GM18907 (cell line): ENCODE data around the gene ADK.
"Not testable (repeated sequence)": the region's sequence is repeated elsewhere in the genome, so short reads cannot be mapped to it uniquely, and the experiment has no call there.

Experiments
- ATAC-seq: cut with Tn5 transposase; IDR thresholded peaks from one replicate; pipeline ENCODE4 v1.9.1; 2021; ENCODE audit warnings: mild to moderate bottlenecking, moderate library complexity; ENCODE audit not compliant: unreplicated experiment

The ADK gene

GRCh38 chr10:74474022-74474713 is 323.1 kb downstream of the ADK start:
- no peak for ATAC-seq

DNA sequence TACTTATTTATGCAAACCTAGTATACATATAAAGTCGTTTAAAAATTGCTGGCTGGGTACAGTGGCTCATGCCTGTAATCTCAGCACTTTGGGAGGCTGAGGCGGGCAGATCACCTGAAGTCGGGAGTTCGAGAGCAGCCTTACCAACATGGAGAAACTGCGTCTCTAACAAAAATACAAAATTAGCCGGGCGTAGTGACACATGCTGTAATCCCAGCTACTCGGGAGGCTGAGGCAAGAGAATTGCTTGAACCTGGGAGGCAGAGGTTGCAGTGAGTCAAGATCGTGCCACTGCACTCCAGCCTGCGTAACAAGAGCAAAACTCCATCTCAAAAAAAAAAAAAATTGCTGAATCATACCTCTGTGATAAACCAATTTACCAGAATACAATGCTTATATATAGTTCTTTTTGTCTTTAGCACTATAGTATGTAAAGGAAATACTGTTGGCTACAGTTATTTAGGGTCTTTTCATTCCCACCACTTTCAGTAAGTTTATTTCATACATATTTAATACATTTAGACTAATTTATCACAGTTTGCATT is 325.2 kb downstream of the ADK start:
- ATAC-seq = not testable (repeated sequence)

DNA sequence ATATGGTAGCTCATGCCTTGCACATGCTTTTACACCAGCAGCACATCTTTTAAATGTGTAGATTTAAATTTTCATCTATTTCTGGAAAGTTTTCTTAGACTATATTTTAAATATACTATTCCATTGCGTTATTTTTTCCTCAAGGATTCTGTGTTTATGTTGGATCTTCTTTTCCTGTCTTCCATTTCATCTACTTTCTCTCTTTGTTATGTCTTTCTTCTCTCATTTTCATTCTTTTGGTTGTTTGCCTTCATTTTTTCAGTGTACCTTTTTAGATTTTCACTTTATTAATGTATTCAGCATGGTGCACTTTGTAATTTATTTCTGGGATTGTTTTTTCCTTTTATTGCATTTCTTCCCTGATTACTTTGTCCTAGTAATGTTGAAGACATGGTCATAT is 329.8 kb downstream of the ADK start:
- no peak for ATAC-seq

GRCh38 chr10:74483356-74483755 is 332.3 kb downstream of the ADK start:
- no peak for ATAC-seq

DNA sequence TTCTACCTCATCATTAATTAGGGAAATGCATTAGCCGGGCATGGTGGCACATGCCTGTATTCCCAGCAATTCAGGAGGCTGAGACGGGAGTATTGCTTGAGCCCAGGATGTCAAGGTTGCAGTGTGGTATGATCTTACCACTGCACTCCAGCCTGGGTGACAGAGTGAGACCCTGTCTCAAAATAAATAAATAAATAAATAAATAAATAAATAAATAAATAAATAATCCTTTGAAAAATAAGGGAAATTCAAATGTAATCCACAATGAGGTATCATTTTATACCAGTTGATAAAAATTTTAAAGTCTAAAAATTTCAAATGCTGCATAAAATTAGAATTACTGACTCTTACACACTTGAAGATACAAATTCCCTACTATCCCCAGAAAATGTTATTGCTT is 334.3 kb downstream of the ADK start:
- ATAC-seq = no peak

DNA sequence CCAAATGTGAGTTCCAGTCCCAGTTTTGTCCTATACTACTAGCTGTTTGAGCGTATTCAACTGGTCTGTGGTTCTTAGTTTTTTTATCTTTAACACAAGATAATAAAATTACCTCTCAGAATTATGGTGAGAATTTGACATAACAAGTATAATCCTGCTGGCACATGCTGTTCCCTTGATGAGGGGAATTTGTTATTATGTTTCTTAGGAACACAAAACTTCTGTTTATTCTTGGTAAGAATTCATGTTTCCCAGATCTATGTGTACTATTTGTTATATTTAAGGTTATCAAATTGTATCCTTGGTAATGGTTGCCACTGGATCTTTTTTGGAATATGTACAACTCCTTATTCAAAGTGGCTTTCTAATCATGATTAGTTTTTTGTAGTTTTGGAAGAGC is 335.6 kb downstream of the ADK start:
- ATAC-seq = no peak

- no peak for ATAC-seq
These were observed 337.9 kb downstream of the ADK start for GRCh38 chr10:74488907-74489306.

GRCh38 chr10:74490551-74490950 is 339.5 kb downstream of the ADK start:
- ATAC-seq = no peak

GRCh38 chr10:74491014-74491413 is 340.0 kb downstream of the ADK start:
- ATAC-seq = no peak

DNA sequence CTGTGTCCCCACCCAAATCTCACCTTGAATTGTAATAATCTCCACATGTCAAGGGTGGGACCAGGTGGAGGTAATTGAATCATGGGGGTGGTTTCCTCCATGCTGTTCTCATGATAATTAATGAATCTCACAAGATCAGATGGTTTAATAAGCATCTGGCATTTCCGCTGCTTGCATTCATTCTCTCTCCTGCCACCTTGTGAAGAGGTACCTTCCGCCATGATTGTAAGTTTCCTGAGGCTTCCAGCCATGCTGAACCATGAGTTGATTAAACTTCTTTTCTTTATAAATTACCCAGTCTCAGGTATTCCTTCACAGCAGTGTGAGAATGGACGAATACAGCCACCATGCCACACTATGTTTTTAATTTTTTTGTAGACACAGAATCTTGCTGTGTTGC is 345.3 kb downstream of the ADK start:
- ATAC-seq = not testable (repeated sequence)

DNA sequence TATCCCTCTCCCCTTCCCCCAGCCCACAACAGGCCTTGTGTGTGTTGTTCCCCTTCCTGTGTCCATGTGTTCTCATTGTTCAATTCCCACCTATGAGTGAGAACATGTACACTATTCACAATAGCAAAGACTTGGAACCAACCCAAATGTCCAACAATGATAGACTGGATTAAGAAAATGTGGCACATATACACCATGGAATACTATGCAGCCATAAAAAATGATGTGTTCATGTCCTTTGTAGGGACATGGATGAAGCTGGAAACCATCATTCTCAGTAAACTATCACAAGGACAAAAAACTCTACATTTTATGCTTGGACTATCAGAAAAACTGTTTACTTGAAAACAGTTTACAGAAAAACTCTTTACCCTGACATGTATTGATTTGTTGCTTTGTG is 347.6 kb downstream of the ADK start:
- not testable (repeated sequence) for ATAC-seq

DNA sequence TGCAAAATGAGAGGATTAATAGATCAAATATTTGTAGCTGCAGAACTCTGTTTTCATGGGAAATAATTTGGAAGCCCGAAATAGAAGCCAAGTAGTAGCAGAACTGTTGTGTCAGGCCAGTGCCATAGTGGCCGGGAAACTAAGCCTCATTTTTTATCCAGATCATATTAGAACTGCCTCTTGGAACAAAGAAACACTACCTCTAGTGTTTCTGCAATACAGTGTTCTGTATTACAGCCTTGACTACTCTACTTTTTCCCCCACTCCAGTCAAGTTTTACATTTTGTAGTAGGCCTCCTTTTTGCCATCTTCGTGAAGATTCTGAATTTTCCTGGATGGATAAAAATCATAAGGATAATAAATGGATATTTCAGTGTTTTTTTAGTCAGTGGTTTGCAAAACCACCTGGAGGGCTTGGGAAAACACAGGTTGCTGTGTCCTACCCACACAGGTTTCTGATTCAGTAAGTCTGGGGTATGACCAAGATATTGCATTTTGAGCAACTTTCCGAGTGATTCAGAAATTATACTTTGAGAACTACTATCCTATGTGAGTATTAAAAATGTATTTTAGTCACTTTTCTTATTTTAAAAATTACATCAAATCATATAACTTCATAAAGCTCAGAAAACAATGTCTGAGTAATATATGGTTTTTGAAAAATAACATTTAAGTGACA is 349.1 kb downstream of the ADK start:
- ATAC-seq = no peak

DNA sequence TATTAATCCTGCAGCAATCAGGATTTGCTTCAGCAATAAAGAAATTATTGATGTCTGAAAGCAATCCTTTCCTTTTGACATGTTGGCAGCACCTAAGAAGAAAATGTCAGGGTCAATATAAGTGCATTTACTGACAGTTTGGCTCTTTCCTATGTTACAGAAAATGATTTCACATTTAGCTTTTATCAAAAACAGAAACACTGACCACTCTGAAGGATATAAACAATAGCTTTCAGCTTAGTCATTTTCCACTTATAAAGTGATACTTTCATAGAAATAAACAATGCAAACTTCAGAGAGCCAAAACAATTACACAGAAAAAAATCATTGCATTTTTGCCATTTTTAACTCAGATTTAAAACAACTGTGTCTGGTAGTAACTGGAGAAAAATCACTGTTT is 349.8 kb downstream of the ADK start:
- no peak for ATAC-seq

DNA sequence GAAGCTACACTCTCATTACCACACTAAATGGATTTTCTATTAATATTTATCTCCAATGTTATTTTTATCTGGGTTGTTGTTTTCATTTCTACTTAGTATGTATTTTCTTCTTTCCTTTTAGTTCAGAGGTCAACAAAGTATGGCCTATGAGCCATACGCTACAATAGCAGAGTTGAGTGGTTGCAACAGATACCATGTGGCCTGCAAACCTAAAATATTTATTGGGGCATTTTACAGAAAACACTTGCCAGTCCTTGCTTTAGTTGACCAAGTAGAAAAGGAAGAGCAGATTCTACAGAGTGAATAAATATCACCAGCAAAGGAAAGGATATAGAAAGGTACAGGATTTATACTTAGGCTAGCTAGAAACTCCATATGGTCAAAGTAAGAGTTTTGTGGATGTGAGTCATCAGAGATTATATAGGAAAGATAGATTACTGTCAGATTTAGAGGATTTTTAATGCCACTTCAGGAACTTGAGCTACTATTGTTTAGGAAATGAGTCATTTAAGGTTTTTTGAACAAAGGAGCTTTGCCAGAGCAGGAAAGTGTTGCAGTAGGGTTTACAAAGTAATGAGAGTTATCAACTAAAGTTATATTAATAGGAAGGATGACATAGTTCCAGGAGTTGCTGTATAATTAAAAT is 352.1 kb downstream of the ADK start:
- no peak for ATAC-seq

DNA sequence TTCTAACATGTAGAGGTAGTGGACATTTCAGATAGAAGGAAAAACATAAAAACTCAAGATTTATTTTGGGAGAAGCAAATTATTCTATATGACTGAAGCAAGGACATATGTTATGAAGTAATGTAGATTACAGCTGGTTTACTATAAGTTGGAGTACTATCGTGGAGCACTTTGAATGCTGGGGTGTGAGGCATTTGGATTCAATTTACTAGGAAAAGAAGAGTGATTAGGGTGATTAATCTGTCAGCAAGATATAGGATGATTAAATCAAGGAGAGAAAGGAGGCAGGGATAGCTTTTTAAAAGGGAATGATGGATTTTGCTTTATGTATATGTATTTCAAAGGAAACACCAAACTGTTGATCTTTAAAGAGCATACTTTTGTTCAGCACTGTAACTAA is 356.9 kb downstream of the ADK start:
- no peak for ATAC-seq

DNA sequence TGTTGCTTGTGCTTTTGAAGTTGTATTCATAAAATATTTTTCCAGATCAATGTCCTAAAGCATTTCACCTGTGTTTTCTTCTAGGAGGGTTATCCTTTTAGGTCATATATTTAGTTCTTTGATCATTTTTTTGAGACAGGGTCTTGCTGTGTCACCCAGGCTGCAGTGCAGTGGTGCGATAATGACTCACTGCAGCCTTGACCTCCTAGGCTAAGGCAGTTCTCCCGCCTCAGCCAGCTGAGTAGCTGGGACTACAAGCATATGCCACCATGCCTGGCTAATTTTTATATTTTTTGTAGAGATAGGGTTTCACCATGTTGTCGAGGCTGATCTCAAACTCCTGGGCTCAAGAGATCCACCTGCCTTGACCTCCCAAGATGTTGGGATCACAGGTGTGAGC is 359.6 kb downstream of the ADK start:
- ATAC-seq = no peak

- ATAC-seq = no peak
These were observed 360.0 kb downstream of the ADK start for GRCh38 chr10:74511051-74511450.

DNA sequence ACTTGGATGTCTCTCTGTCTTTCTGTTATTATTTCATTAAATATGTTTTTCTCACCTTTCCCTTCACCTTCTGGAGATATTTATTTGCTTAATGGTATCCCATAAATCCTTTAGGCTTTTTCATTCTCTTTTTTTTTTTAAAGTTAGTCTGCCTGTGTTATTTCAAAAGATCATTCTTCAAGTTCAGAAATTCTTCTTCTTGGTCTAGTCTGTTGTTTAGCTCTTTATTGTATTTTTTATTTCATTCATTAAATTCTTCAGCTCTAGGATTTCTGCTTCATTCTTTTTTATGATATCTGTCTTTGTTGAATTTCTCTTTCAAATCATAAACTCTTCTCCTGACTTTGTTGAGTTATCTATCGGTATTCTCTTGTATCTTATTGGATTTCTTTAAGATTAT is 363.3 kb downstream of the ADK start:
- no peak for ATAC-seq

- no peak for ATAC-seq
These were observed 367.0 kb downstream of the ADK start for GRCh38 chr10:74518061-74518460.

GRCh38 chr10:74521526-74521925 is 370.5 kb downstream of the ADK start:
- ATAC-seq = no peak

DNA sequence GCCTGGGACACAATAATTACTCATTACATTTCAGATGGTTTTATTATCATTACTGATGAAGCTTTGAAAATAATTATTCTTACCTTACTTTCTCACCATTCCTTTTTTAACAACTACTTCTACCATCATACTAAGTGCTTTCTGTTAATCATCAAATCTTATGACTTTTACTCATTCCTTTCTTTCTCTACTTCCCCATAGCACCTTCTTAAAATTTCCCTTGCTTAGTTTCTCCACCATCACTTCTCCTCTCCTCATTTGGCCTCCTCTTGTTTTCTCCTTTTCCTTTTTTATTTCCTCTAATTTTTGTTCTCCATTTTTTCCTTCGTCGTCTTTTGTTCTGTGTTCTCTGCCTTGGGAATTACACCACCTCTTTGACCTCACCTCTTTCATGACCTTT is 372.2 kb downstream of the ADK start:
- no peak for ATAC-seq

DNA sequence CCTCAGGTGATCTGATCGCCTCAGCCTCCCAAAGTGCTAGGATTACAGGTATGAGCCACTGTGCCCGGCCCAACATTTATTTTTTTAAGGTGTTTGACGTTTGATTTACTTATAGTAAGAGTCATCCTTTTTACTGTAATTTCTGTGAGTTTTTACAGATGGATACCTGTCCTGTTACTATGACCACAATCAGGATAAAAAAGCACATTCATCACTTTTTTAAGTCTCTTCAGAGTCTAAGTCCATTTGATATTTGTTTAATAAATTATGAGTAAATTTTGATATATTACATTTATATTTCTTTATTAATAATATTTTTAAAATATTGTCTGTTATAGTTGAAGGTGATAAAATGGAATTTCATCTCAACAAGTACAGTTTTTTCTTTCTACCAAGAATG is 374.9 kb downstream of the ADK start:
- no peak for ATAC-seq
